Measurements from ENCODE around the gene ADSL. TPM values are rescaled to one million over a fixed set of nuclear protein-coding genes. Genes with fewer than 3 reads are reported as not detected.

Gene ADSL
- polyA plus RNA-seq, 1 of the 3 experiments (the other 2 are of a cell fraction) = 79.7 TPM

DNA sequence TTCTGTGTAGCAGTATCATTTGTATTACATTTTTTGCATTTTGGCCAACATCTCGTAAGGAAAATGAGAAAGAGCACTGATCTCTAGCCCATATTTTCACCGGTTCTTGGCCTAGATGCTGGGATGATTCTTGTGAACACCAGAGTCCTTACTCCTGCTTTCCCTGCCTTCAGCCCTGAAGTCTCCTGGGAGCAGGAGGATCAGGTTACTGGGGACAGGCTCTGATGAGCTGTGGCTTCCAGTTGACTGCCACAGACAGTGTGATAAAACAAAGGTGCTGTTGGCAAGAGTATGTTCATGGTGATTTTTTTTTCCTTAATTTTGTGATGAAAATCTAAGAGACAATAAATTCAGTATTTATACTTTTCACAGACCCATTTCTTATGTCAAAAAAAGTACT lies 34.2 kb upstream of the ADSL start (continued):
- TF ChIP-seq IRF3 (IDR thresholded peaks at IDR 0.05; ENCODE audit: low read depth, low read length) (no peak), TEAD4 (IDR thresholded peaks at IDR 0.05; ENCODE audit: borderline replicate concordance, insufficient read depth) (no peak), USF2 (IDR thresholded peaks at IDR 0.05; ENCODE audit: borderline replicate concordance, low read depth, low read length) (no peak), RFX5 (IDR thresholded peaks at IDR 0.05; ENCODE audit: low read length) (no peak)

- H3K4me1 ChIP-seq (ENCODE audit: control insufficient read depth in 1 of 2, insufficient read depth in 2 of 2, low read depth in 1 of 2, low read length in 1 of 2) = peaks cover 0 to 6% of the 10 kb centered on the region in 2 experiments; a peak in 2 of 4 replicates
- no peak for DNase-seq
- H2AFZ ChIP-seq (ENCODE audit: low read depth) = no peak overlapping the region
- TF ChIP-seq FOXJ3 (CRISPR knock-in tag; IDR thresholded peaks at IDR 0.05) (no peak), PBX3 (IDR thresholded peaks at IDR 0.05) (no peak), SIN3A (IDR thresholded peaks at IDR 0.05; ENCODE audit: borderline replicate concordance, low read depth, low read length) (no peak), USF1 (IDR thresholded peaks at IDR 0.05; ENCODE audit: borderline replicate concordance, low read depth) (no peak), NRF1 (IDR thresholded peaks at IDR 0.05; ENCODE audit: low read depth, low read length) (no peak), GATA2 (CRISPR knock-in tag; IDR thresholded peaks at IDR 0.05) (no peak), ELF1 (IDR thresholded peaks at IDR 0.05) (no peak), TAF1 (IDR thresholded peaks at IDR 0.05; ENCODE audit: borderline replicate concordance, low read depth, low read length) (no peak), TCF12 (IDR thresholded peaks at IDR 0.05) (no peak), CTCF (IDR thresholded peaks at IDR 0.05) (no peak), FOSL2 (IDR thresholded peaks at IDR 0.05; ENCODE audit: borderline replicate concordance, low read depth) (no peak), USF2 (IDR thresholded peaks at IDR 0.05; ENCODE audit: borderline replicate concordance, low read depth, low read length) (no peak), MXI1 (IDR thresholded peaks at IDR 0.05; ENCODE audit: low read depth, low read length) (no peak)
- no peak overlapping the region for H3K4me3 ChIP-seq (ENCODE audit: low read depth in 2 of 2, low read length in 1 of 2)
- no peaks in the 10 kb centered on the region for H3K9me3 ChIP-seq
- H3K79me2 ChIP-seq (ENCODE audit: insufficient read depth) = no peaks in the 10 kb centered on the region
- H3K4me2 ChIP-seq = no peak overlapping the region
- CTCF ChIA-PET = no interaction called here
- H3K9me2 ChIP-seq = no peaks in the 10 kb centered on the region
- 0 out of 2 replicates have a peak, but pooled peaks cover 4% of the 10 kb centered on the region for H4K20me1 ChIP-seq (ENCODE audit: insufficient read depth)
- 100% methylated on average over 1 of the region's 2 CpGs for WGBS (ENCODE audit: low lambda C conversion rate)
- H3K27ac ChIP-seq (ENCODE audit: low read depth in 2 of 2, low read length in 1 of 2) = no peak overlapping the region
- POLR2A ChIA-PET = no interaction called here
- peaks cover 20 to 42% of the 10 kb centered on the region in 2 experiments for H3K36me3 ChIP-seq (replicated peaks in 1 of 2; ENCODE audit: control insufficient read depth in 1 of 2, insufficient read depth in 2 of 2, low read length in 1 of 2)
- H3F3A ChIP-seq (replicated peaks; ENCODE audit: insufficient read depth) = peaks cover 21% of the 10 kb centered on the region
- no peak overlapping the region for H3K9ac ChIP-seq
- no peaks in the 10 kb centered on the region for H3K27me3 ChIP-seq (ENCODE audit: insufficient read depth)
Measured at GRCh38 chr22:40313007-40313406, 33.3 kb upstream of the ADSL start.

All from SK-N-SH (cell line).